Stimulated activated CD4-positive, alpha-beta T cell treated with anti-CD3 and anti-CD28 coated beads, Interleukin-4, amount 100 ng/mL, for 4 hours (primary cell): Measurements from ENCODE around the gene SQSTM1.

ENCODE experiments used
- DNase-seq, 2 experiments: peaks; one replicate each; pipeline ENCODE4 v3.0.0-alpha.2; 2020

The SQSTM1 gene

GRCh38 chr5:179795049-179795862 lies 25.4 kb upstream of the SQSTM1 start:
- no peak for DNase-seq

DNA sequence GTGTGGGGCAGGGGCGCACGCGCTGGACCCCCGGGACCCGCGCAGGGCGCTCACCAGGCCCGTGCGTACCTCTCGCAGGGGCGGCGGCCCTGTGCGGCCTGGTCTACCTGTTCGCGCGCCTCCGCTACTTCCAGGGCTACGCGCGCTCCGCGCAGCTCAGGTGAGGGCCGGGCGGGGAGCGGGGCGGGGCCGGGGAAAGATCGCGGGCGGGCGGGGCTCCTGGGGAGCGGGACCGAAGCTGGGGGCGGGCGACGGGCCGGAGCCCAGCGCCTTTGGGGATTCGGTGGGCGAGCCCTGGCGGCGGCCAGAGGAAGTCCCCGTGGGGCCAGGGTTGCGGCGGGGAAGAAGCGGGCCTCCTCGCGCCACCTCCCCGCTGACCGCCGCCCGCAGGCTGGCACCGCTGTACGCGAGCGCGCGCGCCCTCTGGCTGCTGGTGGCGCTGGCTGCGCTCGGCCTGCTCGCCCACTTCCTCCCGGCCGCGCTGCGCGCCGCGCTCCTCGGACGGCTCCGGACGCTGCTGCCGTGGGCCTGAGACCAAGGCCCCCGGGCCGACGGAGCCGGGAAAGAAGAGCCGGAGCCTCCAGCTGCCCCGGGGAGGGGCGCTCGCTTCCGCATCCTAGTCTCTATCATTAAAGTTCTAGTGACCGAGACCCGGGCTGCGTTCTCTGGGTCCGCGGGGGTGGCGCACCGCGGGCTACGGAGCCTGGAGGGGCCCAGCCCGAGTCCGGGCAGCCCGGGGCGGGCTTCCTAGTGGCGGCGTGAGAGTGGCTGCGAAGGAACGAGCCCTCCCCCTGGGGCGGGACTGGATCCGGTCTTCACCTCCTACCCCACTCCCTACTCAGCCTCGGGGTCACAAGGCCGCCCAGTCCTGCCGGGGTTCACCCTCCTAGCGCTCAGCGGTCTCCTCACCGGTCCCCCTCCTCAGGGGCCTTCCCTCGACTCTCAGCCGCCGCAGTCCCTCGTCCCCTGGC lies 24.6 kb upstream of the SQSTM1 start:
- DNase-seq = peak; percentile 60 to 73

DNA sequence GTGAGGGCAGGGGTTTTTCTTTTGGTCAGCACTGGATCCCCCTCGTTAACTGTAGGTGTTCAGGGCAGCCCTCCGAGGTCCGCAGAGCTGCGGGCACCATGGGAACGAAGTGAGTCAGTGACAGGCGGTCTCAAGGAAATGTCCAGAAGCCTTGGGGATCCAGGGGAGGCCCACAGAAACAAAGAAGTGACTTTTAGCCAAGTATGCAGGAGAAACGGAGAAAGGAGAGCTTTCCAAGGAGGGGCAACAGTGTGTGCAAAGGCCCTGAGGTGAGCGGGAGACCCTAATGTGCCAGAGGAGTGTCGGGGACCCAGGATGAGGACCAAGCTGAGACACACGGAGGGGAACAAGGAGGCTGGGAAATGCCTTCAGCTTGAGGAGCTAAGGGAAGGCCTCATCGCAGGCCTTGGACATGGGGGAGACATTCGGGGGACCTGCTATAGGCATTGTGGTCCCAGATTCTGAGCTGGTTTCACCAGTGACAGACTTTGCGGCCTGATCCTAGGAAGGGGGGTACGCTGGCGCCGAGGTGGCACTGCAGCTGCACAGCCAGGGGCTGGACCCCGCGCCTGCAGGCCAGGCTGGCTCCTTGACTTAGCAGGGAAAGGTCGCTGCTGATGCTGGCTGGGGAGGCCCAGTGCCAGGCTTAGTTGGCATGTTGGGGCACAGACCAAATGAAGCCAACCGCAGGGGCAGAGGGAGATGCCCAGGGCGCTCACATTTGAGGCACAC lies 23.7 kb upstream of the SQSTM1 start:
- no peak for DNase-seq

DNA sequence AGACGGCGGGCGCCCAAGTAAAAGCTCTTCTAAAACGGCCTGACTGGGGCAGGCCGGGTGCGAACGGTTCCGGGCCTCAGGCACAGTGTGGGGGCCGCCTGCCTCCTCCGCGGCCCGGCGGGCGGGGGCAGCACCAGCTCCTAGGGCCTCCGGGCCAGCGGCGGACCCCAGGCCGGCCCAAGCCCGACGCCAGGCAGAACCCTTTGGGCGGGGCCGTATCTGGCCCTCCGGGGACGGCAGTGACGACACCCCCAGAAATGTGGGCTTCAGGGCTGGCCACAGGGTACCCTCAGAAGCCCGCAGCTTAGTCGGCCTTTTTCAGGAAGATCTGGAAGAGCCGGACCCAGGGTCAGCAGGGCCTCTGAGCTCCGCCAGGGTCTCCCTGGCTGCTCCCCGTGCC lies 23.0 kb upstream of the SQSTM1 start:
- no peak for DNase-seq

DNA sequence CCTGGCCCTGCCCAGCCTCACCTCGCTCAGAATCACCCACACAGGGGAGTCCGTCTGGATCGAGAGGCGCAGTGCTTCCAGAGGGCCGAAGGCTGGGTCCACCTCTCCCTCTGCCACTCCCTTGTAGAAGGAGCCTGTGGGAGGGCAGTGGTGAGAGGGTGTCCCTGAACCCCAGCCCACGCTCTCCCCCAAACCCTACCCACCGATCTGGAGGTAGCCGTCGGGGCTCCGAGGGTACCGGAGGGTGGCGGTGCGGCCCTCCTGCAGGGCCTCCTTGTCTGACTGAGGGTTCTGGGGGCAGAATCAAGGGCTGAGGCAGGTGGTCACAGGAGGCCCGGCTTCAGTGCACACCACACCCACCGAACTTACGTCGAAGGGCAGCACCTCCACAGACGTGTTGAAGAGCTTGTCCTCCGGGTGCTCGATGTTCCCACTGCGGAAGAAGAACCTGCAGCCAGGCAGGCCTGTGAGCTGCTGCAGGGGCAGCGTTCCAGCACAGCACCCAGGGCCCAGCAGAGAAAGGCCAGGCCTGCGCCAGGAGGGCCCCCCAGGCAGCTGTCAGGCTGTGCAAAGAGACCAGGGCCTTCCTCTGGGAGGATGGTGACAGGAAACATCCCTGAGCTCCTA lies 22.4 kb upstream of the SQSTM1 start:
- no peak for DNase-seq

GRCh38 chr5:179798771-179799643 lies 21.7 kb upstream of the SQSTM1 start:
- no peak for DNase-seq

GRCh38 chr5:179799644-179799973 lies 21.1 kb upstream of the SQSTM1 start:
- DNase-seq = no peak

DNA sequence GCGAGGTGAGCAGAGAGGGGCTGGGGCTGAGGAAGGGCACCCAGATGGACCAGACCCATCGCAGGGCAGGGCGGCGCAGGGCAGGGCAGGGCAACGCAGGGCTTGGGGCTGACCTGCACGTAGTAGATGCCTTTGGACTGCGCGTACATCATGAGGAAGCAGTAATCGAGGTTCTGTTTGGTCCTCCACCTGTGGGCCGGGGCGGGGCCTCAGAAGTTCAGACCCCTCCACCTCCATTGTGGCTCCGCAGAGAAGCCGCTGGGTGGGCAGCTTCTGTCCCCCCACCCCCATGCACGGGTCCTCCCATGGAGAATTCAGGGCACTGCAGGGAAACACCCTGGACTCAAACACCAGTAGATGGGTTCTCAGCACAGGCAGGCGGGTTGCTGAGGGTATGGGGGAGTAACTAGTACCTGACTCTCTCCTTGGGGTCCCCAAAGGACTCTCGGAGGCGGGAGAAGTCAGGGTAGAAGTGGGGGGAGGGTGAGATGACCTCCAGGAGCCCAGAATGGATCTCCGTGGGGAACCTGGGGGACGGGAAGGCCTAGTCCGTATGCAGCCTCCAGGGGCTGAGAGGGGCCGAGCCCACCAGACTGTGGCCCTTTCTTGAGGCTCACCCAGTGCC lies 20.5 kb upstream of the SQSTM1 start:
- DNase-seq = no peak

- DNase-seq = no peak
Observed at GRCh38 chr5:179800696-179801201, 20.0 kb upstream of the SQSTM1 start.

GRCh38 chr5:179801304-179802206 lies 19.1 kb upstream of the SQSTM1 start:
- DNase-seq = peak; percentile 79 to 86

DNA sequence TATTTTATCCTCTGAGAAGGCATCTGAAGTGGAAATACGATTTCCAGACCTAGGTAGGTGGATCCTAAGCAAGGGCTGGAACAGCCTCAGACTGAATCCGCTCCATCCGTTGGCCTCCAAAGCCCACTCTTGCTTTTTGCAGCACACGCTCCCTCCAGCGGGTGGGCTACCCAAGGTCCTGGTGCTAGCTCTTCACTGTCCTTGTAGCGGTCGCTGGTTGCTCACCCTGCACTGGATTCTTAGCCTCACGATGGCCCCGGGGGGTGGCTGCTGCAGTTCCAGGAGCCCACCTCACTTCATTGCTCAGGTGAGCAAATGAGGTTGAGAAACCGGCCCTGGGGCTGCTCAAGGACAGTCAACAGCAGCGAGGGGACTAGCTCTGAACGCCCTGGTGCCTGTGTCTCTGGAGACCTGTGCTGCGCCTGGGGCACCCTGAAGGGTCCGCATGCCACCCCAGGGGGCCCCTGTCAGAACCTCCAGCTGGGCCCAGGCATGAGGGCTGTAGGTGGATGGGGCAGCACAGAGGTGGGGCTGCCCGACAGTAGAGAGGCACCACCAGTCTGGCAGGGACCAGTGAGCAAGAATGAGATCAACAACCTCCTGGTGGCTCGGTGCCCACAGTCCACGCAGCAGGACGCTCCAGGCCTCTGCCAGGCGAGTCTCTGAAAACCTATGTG lies 18.4 kb upstream of the SQSTM1 start:
- DNase-seq = no peak

- DNase-seq = no peak
Observed at GRCh38 chr5:179802950-179803562, 17.6 kb upstream of the SQSTM1 start.

DNA sequence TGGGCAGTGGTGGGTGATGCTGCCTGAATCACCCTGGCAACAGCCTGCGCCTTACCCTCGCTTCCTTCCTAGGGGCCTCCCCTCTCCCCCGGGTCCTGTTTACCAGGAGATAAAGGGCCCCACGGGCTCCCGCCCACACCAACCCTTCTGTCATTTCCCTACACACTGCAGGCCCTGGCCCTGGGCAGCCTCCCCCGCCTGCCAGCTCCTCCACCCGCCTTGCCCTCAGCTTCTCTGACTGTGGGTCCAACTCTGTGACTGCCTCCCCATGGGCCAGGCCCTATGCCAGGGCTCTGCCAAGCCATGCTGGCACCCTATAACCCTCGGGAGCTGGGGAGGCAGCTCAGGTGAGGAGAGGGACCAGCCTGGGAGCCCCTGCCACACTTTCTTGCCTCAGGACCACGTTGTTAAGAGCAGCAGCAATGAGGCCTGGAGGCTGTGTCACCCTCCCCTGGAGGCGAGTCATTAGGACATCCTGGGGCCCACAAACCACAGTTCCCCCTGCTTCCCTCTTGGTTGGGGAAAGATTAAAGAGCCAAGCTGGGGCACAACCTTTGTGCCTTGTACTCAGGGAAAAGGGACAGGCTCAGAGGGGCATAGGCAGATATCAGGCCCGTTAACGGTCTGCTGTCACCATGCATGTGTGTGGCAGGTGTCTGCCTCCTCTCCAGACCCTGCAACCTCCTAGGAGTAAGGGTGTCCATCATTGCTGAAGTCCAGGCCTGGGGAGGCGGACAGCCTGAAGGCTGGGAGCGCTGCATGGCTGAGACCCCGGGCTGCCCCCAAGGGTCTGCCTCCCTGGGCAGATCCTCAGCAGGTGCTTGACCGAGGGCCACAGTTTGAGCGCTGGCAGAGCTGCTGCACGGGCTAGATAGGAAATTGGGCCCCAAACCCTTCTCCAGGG lies 16.8 kb upstream of the SQSTM1 start:
- peak; percentile 45 to 46 for DNase-seq

- DNase-seq = no peak
Observed at GRCh38 chr5:179804555-179804947, 16.2 kb upstream of the SQSTM1 start.

DNA sequence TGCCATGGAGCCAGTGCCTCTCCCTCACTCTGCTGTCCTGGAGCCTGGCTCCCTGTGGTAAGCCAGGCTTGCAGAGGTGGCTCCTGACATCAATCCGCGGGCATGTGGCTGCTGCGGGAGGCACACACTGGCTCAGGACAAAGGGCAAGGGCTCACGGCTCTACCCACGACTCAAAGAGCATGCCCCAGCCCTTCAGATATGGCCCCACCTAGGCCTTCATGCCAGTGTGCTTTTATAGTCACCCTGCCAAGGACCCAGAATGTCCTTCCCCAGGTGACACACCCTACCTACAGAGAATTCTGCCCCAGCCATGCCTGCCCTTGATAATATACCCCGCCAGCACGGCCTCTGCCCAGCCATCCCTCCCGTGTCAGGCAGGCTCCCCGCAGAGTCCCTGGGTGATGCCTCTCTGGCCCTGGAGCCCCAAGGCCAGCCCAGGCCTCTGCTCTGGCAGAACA lies 15.6 kb upstream of the SQSTM1 start:
- no peak for DNase-seq

GRCh38 chr5:179805529-179806249 lies 15.0 kb upstream of the SQSTM1 start:
- peak in 1 of 2 experiments; percentile 38 for DNase-seq
